ENCODE measurements around the gene RBM39. TPM values are rescaled to one million over a fixed set of nuclear protein-coding genes. Genes with fewer than 3 reads are reported as not detected.
A peak's percentile ranks its signal among the peaks of the same experiment; 100 is the strongest.
"Not testable (repeated sequence)": the region's sequence is repeated elsewhere in the genome, so short reads cannot be mapped to it uniquely, and the experiment has no call there.

Gene RBM39
- total and polyA plus RNA-seq, 7 donors = 93.0 to 171 (median 136) TPM

DNA sequence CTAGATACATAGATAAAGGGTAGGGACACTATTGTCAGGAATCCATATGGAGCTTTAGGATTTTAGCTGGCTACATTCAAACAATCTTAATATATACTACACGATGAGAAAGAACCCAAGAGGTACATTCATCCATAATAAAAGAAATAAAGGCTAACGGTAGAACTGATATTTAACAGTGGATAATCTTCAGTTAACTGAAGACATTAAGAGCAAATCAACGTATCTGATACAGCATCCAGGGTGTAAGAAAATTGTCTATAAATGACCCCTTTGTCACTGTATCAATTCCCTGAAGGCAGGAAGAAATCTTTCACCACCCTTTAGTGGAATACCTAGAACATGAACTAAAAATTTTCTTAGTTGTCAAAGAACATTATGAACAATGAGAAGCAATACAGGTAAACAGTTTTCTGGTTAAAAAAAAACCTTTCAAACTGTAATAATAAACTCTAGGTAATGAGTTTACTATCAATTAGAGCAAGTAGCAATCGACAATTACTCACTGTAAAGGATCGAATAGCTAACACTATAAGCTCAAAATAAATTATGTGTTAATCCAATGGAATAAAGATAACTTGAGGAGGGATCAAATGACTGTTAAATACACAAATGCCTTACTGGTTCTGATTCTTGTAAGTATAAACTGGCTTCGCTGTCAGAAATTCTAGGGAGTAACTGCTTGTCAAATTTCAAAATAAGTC is 31.0 kb downstream of the RBM39 start:
- DNase-seq (no peak), ATAC-seq (no peak)
- TF ChIP-seq, protein P1, sequence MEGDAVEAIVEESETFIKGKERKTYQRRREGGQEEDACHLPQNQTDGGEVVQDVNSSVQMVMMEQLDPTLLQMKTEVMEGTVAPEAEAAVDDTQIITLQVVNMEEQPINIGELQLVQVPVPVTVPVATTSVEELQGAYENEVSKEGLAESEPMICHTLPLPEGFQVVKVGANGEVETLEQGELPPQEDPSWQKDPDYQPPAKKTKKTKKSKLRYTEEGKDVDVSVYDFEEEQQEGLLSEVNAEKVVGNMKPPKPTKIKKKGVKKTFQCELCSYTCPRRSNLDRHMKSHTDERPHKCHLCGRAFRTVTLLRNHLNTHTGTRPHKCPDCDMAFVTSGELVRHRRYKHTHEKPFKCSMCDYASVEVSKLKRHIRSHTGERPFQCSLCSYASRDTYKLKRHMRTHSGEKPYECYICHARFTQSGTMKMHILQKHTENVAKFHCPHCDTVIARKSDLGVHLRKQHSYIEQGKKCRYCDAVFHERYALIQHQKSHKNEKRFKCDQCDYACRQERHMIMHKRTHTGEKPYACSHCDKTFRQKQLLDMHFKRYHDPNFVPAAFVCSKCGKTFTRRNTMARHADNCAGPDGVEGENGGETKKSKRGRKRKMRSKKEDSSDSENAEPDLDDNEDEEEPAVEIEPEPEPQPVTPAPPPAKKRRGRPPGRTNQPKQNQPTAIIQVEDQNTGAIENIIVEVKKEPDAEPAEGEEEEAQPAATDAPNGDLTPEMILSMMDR (IDR thresholded peaks at IDR 0.05) = no peak
- 38 to 64% (median 42%) methylated on average over 6 of the region's 6 CpGs for WGBS, 3 donors
- no peaks in the 10 kb centered on the region for H3K9me3 ChIP-seq
- peak overlapping the region; percentile 28 for H3K27ac ChIP-seq
- H3K27me3 ChIP-seq (ENCODE audit: insufficient read depth in 3 of 3, low read length in 2 of 3) = no peaks in the 10 kb centered on the region
- H3K36me3 ChIP-seq (ENCODE audit: insufficient read depth in 1 of 2, low read depth in 1 of 2) = peaks cover 6 to 100% of the 10 kb centered on the region in 2 donors
- intact Hi-C loops (cut with DNase I) = loop anchor here in 1 of 2 donors (10.0 kb wide), 1 partner anchor 56 kb away; no protein-coding TSS in a partner anchor
- H3K4me1 ChIP-seq = peaks cover 43% of the 10 kb centered on the region
- no peak overlapping the region for H3K4me3 ChIP-seq

DNA sequence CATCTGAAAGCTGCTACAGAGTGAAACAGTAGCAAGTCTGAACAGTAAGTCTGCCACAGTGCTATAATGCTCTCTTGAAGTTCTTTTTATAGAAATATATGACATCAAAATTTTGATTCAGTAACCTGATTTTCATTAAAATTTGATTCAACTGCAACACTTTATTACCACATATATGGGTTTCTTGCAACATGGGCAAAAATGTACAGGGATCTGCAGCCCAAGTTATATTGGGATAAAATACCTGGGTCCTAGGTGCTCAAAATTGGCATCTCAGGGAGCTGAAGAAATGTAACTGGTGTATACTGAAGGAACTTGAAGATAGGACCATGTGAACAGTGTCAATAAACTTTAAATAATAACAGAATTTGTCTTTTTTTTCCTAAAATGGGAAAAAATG is 32.0 kb downstream of the RBM39 start:
- peaks cover 4 to 100% of the 10 kb centered on the region in 2 donors for H3K36me3 ChIP-seq (ENCODE audit: insufficient read depth in 1 of 2, low read depth in 1 of 2)
- no peaks in the 10 kb centered on the region for H3K27me3 ChIP-seq (ENCODE audit: insufficient read depth in 3 of 3, low read length in 2 of 3)
- ATAC-seq = no peak
- peaks cover 33% of the 10 kb centered on the region for H3K4me1 ChIP-seq
- H3K9me3 ChIP-seq = no peaks in the 10 kb centered on the region
- TF ChIP-seq, protein P1 (IDR thresholded peaks at IDR 0.05) = no peak
- no peak for DNase-seq
- no peak overlapping the region for H3K27ac ChIP-seq
- intact Hi-C loops (cut with DNase I) = loop anchor here in 1 of 2 donors (10.0 kb wide), 1 partner anchor 55 kb away; no protein-coding TSS in a partner anchor
- no peak overlapping the region for H3K4me3 ChIP-seq

DNA sequence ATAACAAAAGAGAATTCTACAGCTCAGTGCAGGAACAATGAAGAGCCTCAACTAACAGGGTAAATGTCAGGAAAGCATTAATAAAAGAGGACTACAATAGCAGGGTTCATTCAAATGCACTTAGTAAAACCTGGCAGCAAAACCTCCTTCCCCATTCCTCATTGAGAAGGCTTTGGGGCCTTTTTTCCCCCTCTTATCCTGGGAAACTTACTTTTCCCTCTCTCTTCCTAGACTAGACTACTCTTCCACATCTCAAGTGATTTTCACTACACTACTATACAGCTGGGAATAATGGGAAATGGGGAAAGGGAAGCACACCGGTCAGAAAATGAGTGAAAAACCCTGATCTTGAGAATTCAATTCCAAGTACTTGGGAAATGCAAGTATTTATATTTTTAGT is 32.8 kb downstream of the RBM39 start:
- ATAC-seq = no peak
- no peak overlapping the region for H3K4me3 ChIP-seq
- DNase-seq = no peak
- WGBS, 3 donors = 78 to 94% (median 84%) methylated on average over 1 of the region's 1 CpG
- intact Hi-C loops (cut with DNase I) = no loop called here
- peaks cover 29% of the 10 kb centered on the region for H3K4me1 ChIP-seq
- TF ChIP-seq, protein P1 (IDR thresholded peaks at IDR 0.05) = no peak
- no peaks in the 10 kb centered on the region for H3K9me3 ChIP-seq
- H3K36me3 ChIP-seq (ENCODE audit: insufficient read depth in 1 of 2, low read depth in 1 of 2) = peaks cover 4 to 100% of the 10 kb centered on the region in 2 donors
- no peaks in the 10 kb centered on the region for H3K27me3 ChIP-seq (ENCODE audit: insufficient read depth in 3 of 3, low read length in 2 of 3)
- H3K27ac ChIP-seq = peak overlapping the region; percentile 26

DNA sequence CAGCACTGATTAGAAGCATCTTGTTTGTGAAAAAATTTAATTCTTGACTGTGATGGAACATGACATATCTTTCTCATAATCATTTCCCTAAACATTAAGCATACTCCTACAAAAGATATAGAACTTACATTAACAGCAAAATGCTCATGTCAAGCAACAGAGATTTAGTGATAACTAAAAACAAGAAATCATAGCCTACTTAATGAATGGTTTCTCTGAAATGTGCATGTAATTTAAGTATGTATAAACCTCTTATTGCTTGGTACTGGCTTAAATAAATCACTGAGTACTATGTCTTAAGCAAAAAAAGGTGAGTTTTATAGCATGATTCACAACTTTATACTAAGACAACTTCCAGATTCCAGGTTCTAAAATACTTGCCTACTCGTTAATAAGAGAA is 33.6 kb downstream of the RBM39 start:
- H3K9me3 ChIP-seq = no peaks in the 10 kb centered on the region
- no peak overlapping the region for H3K4me3 ChIP-seq
- WGBS, 3 donors = 40 to 67% (median 53%) methylated on average over 1 of the region's 1 CpG
- no peak for ATAC-seq
- H3K27me3 ChIP-seq (ENCODE audit: insufficient read depth in 3 of 3, low read length in 2 of 3) = no peaks in the 10 kb centered on the region
- peaks cover 4 to 100% of the 10 kb centered on the region in 2 donors for H3K36me3 ChIP-seq (ENCODE audit: insufficient read depth in 1 of 2, low read depth in 1 of 2)
- intact Hi-C loops (cut with DNase I) = no loop called here
- DNase-seq = no peak
- no peak overlapping the region for H3K27ac ChIP-seq
- H3K4me1 ChIP-seq = peaks cover 31% of the 10 kb centered on the region
- TF ChIP-seq, protein P1 (IDR thresholded peaks at IDR 0.05) = no peak

DNA sequence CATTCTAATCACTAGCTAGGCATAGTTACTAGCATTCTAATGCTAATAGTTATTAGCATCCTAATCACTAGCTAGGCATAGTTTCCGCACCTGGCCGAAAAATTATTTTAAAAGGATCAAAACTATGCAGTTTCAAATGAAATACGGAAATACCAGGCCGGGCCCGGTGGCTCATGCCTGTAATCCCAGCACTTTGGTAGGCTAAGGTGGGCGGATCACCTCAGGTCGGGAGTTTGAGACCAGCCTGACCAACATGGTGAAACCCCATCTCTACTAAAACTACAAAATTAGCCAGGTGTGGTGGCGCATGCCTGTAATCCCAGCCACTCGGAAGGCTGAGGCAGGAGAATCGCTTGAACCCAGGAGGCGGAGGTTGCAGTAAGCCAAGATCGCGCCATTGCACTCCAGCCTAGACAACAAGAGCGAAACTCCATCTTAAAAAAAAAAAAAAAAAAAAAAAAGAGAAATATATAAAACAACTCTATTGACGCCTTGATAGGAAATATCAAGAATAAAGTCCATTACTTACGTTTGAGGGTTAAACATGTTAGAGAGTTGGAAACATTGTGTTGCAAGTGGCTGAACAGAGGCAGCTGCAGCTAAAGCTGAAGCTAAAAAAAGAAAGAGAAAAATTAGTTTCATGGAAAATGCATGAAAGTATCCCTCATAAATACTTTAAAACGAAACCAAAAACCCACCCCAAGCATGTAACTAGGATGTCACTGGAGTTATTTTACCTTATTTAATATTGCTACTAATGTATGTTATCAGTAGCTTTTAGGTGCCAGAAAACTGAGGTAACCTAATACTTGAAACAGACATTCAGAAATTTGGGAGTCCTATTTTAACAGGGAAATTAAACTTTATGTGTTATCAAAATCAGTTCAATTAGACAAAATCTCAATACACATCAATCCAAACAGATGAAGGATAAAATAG is 35.2 kb downstream of the RBM39 start:
- H3K9me3 ChIP-seq; DNase-seq; H3K27ac ChIP-seq; intact Hi-C loops (cut with DNase I); H3K27me3 ChIP-seq (ENCODE audit: insufficient read depth in 3 of 3, low read length in 2 of 3); ATAC-seq; H3K4me3 ChIP-seq: not testable (repeated sequence)
- peaks cover 39% of the 10 kb centered on the region for H3K4me1 ChIP-seq
- peaks cover 10 to 100% of the 10 kb centered on the region in 2 donors for H3K36me3 ChIP-seq (ENCODE audit: insufficient read depth in 1 of 2, low read depth in 1 of 2)
- 86 to 90% (median 87%) methylated on average over 17 of the region's 17 CpGs for WGBS, 3 donors

DNA sequence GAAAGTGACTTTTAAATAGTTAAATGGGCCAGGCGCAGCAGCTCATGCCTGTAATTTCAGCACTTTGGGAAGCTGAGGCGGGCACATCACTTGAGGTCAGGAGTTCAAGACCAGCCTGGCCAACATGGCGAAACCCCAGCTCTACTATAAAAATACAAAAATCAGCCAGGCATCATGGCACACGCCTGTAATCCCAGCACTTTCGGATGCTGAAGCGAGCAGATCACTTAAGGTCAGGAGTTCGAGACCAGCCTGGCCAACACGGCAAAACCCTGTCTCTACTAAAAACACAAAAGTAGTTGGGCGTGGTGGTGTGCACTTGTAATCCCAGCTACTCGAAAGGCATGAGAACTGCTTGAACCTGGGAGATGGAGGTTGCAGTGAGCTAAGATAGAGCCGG is 36.2 kb downstream of the RBM39 start:
- H3K27me3 ChIP-seq (ENCODE audit: insufficient read depth in 3 of 3, low read length in 2 of 3); ATAC-seq; H3K27ac ChIP-seq; H3K9me3 ChIP-seq; intact Hi-C loops (cut with DNase I); DNase-seq; H3K4me3 ChIP-seq: not testable (repeated sequence)
- Histone ChIP-seq H3K36me3 (ENCODE audit: insufficient read depth in 1 of 2, low read depth in 1 of 2) (peaks cover 10 to 100% of the 10 kb centered on the region in 2 donors), H3K4me1 (peaks cover 31% of the 10 kb centered on the region)
- WGBS, 3 donors = 74 to 93% (median 79%) methylated on average over 11 of the region's 11 CpGs
